Amniotic epithelial cell (primary cell): ENCODE measurements around the gene GRIFIN.

ENCODE experiments used
- DNase-seq: peaks from one replicate; pipeline ENCODE4 v3.0.0-alpha.2; 2010; ENCODE audit warnings: low read depth

The GRIFIN gene, protein sequence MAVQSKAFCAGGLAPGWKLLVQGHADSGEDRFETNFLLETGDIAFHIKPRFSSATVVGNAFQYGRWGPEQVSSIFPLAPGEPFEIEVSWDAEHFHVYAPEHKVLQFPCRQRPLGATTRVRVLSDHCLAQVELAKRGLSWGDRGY

DNA sequence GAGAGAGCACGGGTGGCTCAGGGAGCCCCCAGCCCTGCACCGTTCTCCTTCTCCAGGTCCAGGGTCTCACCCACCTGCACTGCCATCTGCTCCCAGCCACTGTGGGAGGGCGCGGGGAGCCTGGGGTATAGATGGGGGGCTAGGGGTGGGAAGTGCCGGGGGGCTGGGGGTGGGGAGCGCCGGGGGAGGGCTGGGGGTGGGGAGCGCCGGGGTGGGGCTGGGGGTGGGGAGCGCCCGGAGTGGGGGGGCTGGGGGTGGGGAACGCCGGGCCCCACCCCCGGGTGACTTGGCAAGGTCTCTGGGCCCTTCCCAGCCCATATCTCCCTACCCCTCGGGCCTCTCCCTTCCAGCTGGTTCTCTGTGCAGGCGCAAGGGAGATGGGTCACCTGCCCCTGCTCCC, at the start of gene GRIFIN:
Gene GRIFIN, minus strand, starts transcription at position 101 of the 400 bp plus-strand sequence. Its CDS starts 15 bp downstream, at position 86.
- DNase-seq = no peak

DNA sequence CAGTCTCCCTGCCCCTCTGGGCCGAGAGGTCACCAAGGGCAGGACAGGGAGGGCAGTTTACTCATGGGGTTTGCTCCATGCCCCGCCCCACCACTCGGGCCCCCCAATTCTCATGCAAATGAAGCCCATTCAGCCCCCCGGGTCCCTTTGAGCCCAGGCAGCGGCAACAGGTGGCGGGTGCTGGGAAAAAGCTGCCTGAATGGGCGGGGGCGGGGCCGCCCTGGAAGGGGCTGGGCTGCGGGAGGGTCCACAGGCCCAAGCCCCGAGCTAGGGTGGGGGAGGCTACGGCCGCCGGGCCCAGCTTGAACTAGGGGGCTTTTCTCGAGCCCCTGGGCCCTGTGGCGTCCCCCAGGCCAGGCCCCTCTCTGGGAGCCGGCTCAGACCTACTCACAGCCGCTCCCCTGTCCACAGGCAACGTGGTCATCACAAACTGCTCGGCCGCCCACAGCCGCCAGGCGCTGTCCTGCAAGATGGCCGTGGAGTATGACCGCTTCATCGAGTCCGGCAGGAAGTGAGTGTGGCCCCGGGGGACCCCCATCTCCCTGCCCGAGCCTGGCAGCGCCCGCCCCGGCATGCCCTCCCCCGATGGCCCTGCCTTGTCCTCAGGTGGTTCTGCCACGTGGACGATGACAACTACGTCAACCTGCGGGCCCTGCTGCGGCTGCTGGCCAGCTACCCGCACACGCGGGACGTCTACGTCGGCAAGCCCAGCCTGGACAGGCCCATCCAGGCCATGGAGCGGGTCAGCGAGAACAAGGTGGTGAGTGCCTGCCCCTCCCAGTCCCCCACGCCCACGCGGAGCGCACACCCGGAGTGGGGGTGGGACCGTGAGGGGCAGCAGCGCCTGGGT, 48.8 kb upstream of the GRIFIN start:
- DNase-seq = no peak

DNA sequence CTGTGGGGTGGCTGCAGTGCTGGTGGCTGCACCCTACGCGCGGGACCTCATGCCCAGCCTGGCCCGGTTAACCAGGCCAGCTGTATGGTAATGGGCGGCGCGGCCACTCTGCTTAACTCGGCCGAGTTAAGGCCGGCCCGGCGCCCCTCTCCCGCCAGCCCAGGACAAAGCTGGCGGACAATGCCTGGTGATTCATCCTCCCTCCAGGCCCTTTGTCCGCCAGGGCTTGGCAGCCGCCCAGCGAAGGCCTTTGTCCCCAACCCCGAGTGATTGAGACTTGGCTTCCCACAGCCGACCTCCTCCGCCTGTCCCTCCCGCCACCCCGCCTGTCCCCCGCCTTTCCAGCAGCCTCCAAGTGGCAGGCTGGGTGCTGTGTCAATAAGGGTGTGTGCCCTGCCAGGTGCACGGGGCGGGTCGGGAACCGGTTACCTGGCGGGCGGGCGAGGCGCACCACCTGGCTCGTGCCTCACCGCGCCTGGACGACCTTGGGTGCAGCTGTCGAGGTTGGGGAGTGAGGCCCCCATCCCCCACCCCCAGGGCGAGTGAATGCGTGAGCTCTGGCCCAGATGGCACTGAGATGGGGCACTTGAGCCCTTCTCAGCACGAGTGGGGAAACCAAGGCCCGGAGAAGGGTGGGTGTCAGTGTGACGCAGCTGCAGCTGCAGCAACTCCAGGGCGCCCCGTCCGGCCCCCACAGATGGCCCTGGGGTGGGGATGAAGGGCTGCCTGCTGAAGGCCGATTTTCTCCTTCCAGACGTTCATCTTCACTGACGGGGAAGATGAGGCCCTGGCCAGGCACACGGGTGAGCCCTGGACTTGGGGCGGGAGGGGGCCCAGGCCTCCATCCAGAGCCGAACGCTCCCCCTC, 48.0 kb upstream of the GRIFIN start:
- no peak for DNase-seq

DNA sequence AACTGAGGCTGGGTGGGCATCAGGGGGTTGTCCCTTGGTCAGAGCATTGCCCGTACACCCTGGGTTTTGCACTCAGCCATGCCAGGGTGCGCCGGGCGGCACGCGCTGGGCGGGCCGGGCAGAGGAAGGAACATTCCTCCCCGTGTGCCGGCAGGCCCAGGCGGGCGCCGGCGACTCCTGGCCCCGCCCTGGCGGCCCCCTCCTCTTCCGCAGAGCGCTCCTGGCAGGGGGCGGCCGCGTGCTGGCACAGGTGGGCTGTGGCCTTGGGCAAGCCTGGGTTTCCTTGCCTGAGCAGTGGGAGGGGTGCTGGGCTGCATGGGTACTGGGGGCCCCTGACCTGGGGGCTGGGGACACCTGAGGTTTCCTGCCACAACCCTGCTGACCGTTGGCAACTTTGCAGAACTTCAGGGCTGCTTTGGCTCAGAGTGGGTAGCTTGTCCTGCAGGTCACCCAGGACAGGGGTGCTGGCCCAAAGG, 47.3 kb upstream of the GRIFIN start:
- no peak for DNase-seq

DNA sequence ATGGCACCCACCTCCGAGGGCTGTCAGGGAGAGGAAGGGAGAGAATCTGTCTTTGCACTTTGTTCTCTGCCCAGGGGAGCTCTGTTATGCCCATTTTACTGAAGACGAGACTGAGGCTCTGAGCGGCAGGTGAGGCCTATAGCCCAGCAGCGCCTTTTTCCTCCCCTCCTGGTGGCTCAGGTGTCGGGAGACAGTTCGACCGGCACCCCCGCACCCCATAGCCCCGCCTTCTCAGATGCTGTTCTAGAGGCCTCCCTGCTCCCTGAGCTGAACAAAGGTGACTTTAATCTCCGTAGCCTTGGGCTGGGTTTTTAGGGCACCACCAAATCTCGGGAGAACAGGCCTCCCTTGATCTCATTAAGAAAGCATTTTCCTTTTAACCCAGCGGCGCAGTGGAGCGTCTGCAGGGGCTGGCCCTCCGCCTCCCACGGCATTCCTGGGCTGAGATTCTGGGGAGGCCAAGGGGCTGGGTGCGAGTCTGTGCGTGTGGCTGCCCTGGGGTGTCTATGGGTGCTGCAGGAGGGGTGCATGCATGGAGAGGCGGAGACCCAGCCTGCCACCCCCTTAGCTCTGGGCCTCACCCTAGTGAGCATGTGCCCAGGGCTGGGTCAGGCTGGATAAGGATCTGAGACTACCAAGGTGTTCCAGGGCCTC, 46.7 kb upstream of the GRIFIN start:
- peak; percentile 73 for DNase-seq

DNA sequence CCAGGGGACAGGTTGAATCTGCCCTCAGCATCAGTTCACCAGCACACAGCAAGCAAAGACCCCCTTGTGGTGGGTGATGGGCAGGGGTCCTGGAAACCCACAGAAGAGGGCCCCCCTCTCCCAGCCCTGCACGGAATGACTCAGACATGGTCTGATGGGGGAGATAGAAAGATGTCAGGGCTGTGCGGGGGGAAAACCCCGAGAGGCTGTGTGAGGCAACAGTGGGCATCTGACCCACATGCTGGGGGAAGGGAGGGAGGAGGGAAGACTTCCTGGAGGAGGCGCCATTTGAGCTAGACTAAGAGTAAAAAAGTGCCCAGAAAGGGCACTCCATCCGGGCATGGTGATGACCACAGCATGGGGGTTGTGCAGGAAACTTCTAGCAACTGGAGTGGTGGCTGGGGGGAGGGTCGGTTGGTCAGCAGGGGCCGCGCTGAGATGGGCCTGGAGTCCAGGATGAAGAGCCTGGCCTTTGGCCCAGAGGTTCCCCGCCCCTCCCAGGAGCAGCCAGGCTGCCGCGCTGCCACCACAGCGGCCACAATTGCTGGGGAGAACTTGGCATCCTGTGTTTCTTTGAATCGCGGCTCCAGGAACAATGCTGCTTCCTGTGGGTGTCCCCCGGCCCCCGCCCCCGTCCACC, 45.9 kb upstream of the GRIFIN start:
- peak; percentile 62 for DNase-seq

DNA sequence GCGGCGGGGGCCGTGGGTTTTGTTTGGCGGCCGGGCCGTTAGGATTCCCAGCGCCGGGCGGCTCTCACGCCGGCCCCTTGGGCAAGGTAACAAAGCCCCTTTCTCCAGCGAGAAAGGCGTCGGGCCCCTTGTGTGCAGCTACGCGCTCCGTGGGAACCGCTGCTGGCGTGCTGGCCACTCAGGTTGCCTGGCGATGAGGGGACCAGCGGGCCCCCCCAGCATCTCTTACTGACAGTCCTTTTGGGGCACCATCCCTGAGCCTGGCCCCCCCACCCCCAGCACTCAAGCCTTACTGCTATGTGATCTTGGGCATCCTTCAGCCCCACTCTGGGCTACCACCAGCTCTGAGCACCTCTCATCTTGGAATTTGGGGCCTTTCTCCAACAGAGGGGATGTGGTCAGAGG, 45.1 kb upstream of the GRIFIN start:
- no peak for DNase-seq

DNA sequence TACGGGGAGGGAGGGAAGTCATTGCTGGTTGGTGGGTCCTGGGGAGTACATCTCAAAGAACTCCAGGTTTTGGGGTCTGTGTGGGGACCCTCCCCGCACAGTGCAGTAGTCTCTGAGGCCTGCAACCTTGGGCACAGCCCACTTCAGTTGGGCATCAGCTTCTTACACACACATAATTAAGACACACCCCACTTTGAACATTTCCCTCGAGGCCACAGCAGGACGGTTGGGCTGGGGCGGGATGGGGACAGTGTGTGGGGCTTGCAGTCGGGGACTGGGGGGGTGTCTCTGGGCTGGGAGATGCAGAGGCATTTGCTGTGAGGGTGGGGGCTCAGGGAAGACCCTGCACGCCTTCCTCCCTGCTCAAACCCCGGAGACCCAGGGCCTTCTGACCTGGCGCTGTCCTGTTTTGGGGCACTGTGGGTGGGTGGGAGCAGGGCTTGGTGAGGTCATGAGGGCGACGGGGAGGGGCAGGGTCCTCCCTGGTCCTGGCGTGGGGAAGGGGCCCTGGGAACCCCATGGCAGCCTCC, 44.6 kb upstream of the GRIFIN start:
- no peak for DNase-seq

DNA sequence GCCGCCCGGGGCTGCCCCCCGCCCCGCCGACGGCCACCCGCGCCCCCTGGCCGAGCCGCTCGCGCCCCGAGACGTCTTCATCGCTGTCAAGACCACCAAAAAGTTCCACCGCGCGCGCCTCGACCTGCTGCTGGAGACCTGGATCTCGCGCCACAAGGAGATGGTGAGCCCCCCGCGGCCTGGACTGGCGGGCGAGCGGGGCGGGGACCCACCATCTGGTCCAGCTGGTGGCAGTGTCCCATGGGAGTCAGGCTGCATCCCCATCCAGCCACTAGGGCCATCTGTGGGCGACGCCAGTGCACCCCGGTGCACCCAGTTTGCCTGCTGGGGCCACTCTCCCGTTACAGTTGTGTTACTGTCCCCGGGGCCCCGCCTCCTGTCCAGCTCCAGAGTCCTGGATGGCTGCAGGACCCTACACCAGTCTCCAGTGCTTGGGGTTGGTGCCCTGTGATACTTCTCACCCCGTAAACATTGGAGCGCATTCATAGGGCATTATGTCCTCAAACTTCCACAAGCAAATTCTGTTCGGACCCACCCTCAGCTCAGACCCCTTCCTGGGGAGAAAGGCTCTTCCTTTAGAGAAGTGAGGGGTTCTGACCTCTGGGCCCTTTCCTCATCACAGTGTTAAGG, 44.0 kb upstream of the GRIFIN start:
- DNase-seq = no peak

DNA sequence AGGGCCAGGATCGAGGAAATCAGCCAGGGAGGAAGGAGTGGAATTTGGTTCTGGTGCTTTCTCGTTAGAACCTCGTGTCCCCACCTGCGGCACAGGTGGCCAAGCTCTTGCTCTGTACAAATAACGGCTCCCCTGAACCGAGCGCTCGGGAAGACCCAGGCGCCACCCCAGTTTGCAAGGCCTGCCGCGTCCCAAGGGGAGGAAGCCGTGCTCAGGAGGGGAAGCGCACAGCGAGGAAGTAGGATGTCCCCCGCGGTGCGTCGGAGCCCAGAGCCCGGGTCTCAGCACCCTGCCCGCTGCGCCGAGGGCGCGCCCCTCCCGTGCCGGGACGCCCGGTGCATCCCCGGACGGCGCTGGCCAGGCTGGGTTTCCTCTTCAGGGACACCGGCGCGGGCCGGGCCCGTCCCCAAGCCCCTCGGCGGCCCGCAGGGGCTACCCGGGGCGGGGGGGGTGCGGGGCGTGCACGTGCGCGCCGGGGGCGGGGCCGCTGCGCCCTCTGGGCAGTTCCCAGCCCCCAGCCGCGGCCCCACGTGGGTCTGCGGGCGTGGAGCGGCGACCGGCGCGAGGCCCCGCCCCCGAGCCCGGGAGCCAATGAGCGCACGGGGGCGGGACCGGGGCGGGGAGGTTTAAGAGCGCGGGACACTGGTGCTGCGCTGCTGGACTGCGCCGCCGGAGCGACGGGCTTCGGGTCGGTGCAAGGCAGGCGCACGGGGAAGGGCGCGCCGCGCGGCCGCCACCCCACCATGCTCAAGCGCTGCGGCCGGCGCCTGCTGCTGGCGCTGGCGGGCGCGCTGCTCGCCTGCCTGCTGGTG, 43.1 kb upstream of the GRIFIN start, which contains the start of gene LFNG:
Gene LFNG, plus strand, starts transcription at position 656 of the 812 bp plus-strand sequence. Its CDS starts 88 bp downstream, at position 744.
- DNase-seq = peak; percentile 74

DNA sequence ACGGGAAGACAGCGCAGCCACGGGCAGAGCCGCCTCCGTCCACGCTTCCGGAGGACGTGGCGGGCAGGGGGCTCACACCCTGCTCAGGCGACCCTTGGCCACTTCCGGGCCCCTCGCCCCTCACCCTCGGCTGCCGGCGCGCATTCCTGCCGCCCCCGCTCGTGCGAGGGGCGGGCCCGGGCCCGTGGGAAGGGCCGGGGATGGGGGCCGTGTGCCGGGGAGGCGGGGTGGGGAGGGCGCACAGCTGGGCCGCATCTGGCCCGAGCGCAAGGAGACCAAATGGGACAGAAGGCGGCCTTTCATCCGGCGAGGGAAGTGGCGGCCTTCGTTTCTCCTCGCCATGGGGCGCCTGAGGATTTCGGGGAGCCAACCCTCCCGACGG, 42.5 kb upstream of the GRIFIN start:
- DNase-seq = no peak

DNA sequence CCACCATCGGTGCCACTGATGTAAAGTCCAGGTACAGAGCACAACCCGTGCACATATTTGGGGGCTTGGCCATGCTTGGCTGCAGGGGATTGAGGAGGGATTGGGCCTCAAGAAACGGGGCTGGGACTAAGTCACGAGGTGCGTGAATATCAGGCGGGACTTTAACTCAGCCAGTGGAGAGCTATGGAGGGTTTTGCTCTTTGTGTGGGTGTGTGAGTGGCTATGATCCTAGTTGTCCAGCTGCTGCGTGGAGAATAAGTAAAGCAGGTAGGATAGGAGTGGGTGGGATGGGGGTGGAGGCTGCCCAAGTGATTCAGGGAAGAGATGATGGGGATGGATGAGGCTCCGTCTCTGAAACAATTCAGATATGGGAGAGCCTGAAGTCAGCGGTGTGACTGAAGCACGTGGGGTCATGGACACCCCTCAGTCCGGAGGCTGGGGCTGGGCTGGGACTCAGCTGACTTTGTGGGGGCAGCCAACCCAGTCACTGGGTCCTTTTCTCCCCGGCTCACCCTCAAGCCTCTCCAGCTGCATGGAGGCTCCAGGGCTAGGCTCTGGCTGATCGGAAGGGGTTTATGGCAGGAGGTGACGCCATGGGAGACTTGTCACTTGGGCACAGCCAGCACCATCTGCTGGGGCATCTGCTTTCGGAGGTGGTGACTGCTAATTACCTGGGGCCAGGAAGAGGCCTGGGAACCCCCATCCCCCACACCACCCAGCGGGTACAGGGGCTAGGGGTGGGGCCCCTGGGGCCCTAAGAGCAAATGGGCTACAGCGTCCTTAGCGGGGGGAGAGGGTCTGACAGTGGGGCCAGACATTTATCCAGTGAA, 41.7 kb upstream of the GRIFIN start:
- peak; percentile 66 for DNase-seq

DNA sequence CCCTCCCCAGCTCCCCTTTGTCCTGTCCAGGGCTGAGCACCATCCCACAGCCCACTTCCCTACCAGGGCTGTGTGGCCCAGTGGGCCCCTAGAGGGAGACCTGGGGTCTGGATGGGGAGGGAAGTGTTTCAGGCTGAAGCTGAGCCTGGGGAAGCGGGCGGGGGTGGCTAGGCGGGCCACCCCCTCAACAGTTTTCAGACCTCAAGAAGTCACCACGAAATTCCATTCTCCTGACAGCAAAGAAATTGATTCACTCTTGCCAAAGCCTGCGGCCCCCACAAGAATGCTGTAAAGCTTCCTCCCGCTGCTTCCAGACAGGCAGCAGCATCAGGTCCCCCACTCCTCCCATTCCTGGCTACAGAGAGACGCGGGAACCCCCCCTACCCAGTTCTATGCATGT, 40.8 kb upstream of the GRIFIN start:
- DNase-seq = peak; percentile 90

DNA sequence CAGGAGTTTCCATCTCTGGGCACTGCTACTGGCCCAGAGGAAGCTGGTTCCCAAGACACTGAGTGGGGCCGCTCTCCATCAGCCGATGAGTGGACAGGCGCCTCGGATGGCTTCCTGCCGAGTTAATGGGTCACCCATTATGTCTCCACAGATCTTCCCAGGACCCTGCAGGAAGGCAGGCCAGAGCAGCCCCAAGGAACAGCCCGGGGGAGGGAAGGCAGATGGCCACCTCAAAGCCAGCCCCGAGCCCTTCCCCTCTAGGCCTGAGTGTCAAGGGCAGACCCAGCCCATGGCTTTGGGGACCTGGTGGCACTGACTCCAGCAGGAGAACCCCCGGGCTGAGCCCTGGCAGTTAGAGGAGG, 40.0 kb upstream of the GRIFIN start:
- no peak for DNase-seq

DNA sequence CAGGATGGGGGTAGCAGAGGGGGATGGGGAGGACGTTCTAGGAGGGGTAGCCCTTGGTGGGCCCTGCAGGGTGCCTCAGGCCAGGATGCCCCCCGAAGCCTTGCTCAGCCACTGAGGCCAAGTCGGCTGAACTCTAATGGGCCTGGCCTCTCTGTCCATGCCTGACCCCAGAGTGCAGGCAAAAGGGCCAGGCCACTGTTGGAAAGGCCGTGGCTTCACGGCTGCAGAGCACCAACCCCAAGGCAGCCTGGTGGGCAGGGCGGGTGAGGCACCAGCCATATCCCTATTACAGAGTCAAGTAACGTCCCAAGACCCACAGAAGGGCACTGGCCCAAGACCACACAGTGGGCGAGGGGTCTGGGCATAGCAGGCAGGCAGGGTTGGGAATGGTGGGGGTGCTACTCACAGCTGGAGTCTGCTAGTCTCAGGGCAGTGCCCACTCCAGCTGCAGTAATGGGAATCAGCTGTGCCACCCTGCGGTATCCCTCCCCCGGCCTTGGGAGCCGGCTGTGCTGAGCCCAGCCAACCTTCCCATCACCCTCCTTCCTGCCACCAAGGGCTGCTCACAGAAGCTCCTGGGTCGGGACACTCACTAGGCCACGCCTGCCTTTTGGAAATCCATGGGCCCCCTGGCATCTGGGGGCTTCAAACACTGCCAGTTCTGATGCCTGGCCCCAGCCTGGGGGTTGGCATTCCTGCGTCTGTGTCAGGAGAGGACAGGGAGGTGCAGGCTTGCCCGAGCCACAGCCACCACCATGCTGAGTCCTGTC, 39.4 kb upstream of the GRIFIN start:
- no peak for DNase-seq

DNA sequence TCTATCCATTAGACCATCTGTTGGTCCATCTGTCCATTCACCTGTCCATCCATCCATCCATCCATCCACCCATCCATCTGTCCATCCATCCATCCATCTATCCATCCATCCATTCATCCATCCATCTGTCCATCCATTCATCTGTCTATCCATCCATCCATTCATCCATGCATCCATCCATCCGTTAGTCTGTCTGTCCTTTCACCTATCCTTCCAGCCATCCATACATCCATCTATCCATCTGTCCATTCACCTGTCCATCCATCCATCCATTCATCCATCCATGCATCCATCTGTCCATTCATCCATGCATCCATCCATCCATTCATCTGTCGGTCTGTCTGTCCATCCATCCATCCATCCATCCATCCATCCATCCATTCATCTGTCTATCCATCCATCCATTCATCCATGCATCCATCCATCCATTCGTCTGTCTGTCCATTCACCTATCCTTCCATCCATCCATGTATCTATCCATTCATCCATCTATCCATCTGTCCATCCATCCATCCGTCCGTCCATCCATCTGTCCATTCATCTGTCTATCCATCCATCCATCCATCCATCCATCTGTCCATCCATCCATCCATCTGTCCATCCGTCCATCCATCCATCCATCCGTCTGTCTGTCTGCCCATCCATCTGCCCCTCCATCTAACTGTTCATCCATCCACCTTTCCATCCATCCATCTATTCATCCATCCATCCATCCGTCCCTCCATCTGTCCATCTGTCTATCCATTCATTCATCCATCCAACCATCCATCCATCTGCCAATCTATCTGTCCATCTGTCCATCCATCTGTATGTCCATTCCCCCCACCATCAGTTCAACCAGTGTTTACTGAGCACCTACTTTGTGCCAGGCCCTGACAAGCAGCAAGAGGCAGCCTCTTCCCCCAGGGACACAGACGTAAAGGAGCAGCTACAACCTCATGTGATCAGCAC, 38.5 kb upstream of the GRIFIN start:
- no peak for DNase-seq

DNA sequence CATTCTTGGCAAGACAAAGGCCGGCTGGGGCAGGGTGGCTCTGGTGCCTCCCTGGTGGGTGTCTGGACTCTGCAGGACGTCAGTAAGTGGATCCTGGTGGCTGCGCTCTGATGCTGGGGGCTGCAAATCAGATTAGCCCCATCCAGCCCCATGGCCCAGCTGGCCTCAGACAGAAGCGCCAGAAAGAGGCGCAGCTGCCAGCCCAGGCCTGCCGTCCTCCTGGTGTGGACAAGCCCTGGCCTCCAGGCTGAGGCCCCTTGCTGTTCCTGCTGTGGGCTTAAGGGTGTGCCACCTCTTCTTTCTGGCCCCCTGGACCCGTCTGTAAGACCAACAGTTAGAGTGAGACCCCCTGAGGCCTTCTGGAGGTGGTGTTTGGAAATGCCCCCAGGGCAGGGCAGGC, 37.5 kb upstream of the GRIFIN start:
- DNase-seq = no peak
